DOHH2 (cell line): ENCODE measurements around the gene HRH1.

Source experiments
- H3F3A ChIP-seq: fragments of 200-600 bp; sonication (generic), shearing (Covaris generic); 2 replicates; pipeline ENCODE4 v1.6.0; 2016; ENCODE audit warnings: antibody characterized with exemption, mild to moderate bottlenecking; ENCODE audit not compliant: control insufficient read depth, insufficient read depth
- H3K27ac ChIP-seq: fragments of 200-600 bp; sonication (generic); 2 replicates; pipeline ENCODE4 v1.5.1; 2014; ENCODE audit warnings: low read depth, mild to moderate bottlenecking, low read length, moderate library complexity
- H3K27me3 ChIP-seq: fragments of 200-600 bp; sonication (generic); 2 replicates; pipeline ENCODE4 v1.6.1; 2014; ENCODE audit warnings: mild to moderate bottlenecking, low read length, mixed read lengths; ENCODE audit not compliant: control insufficient read depth
- H3K36me3 ChIP-seq: fragments of 200-600 bp; sonication (generic); 2 replicates; pipeline ENCODE4 v1.6.1; 2014; ENCODE audit warnings: mild to moderate bottlenecking, low read length, moderate library complexity, mixed read lengths; ENCODE audit not compliant: control insufficient read depth
- H3K4me1 ChIP-seq: fragments of 200-600 bp; sonication (generic); 2 replicates; pipeline ENCODE4 v1.6.1; 2014; ENCODE audit warnings: mild to moderate bottlenecking, low read length, mixed read lengths; ENCODE audit not compliant: control insufficient read depth
- H3K4me2 ChIP-seq: fragments of 200-600 bp; sonication (generic); 2 replicates; pipeline ENCODE4 v1.6.0; 2014; ENCODE audit warnings: mild to moderate bottlenecking, low read length, moderate library complexity
- H3K4me3 ChIP-seq: fragments of 200-600 bp; sonication (generic); 2 replicates; pipeline ENCODE4 v1.5.1; 2014; ENCODE audit warnings: mild to moderate bottlenecking, low read length, mixed read lengths
- H3K79me2 ChIP-seq: fragments of 200-600 bp; sonication (generic); 2 replicates; pipeline ENCODE4 v1.6.1; 2014; ENCODE audit warnings: mild to moderate bottlenecking, low read length, mixed read lengths; ENCODE audit not compliant: control insufficient read depth
- H3K9me2 ChIP-seq: fragments of 200-600 bp; sonication (generic); replicated peaks from 2 replicates; pipeline ENCODE4 v1.6.1; 2014; ENCODE audit warnings: mild to moderate bottlenecking, low read length, mixed read lengths; ENCODE audit not compliant: control insufficient read depth
- H3K9me3 ChIP-seq: fragments of 200-600 bp; sonication (generic); 2 replicates; pipeline ENCODE4 v1.6.1; 2014; ENCODE audit warnings: antibody characterized with exemption, low read length, mixed read lengths; ENCODE audit not compliant: control insufficient read depth, insufficient read depth
- H4K20me1 ChIP-seq: fragments of 200-600 bp; sonication (generic); 2 replicates; pipeline ENCODE4 v1.6.0; 2014; ENCODE audit warnings: low read depth, mild to moderate bottlenecking, antibody characterized with exemption, low read length, moderate library complexity; ENCODE audit not compliant: control insufficient read depth, insufficient read depth
- EZH2phosphoT487 ChIP-seq: fragments of 200-600 bp; sonication (generic); IDR thresholded peaks from 2 replicates; pipeline ENCODE4 v1.6.1; 2017; ENCODE audit warnings: borderline replicate concordance, mild to moderate bottlenecking, antibody characterized with exemption, low read length, moderate library complexity, mixed read lengths
- TF ChIP-seq, protein P1 (sequence below): fragments of 200-600 bp; sonication (generic); IDR thresholded peaks from one replicate; pipeline ENCODE4 v1.5.1; 2014; ENCODE audit warnings: antibody characterized with exemption, mild to moderate bottlenecking, low read depth, low read length; ENCODE audit not compliant: poor library complexity, severe bottlenecking

HRH1 gene

DNA sequence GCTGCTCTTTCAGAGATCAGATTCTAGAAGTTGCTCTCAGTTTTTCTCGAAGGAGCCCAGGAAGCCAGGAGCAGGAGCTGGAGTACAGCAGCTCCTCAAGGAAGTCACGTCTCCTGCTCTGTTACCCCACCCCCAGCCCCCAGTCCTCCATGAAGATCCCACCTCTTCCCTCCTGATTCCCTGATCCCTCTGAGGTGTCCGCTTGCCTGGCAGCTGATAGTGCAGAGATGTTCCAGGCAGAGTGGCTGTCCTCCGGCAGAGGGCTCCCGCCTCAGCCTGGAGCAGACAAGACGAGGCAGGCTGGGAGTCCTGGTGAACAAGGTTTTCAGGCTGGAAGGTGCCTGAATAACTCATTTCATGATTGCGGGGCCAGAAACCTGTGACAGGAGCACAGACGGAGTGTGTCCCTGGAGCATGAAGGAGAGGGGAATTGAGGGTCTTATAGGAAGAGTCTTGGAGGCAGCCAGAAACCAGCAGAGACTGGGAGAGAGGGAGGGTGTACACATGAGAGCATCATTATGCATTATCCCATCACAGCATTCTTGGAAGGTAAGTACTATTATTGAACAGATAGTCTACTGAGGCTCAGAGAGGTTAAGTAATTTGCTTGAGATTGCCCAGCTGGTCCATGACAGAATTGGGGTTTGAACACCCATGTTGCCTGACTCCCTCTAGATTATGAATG is 1.2 kb downstream of the HRH1 start:
- H3F3A ChIP-seq = no peaks in the 10 kb centered on the region
- H3K4me3 ChIP-seq = no peak overlapping the region
- no peaks in the 10 kb centered on the region for H3K79me2 ChIP-seq
- H3K9me2 ChIP-seq = no peaks in the 10 kb centered on the region
- H3K4me2 ChIP-seq = no peak overlapping the region
- H3K27me3 ChIP-seq = peaks cover 28% of the 10 kb centered on the region
- no peaks in the 10 kb centered on the region for H3K9me3 ChIP-seq
- TF ChIP-seq, protein P1, sequence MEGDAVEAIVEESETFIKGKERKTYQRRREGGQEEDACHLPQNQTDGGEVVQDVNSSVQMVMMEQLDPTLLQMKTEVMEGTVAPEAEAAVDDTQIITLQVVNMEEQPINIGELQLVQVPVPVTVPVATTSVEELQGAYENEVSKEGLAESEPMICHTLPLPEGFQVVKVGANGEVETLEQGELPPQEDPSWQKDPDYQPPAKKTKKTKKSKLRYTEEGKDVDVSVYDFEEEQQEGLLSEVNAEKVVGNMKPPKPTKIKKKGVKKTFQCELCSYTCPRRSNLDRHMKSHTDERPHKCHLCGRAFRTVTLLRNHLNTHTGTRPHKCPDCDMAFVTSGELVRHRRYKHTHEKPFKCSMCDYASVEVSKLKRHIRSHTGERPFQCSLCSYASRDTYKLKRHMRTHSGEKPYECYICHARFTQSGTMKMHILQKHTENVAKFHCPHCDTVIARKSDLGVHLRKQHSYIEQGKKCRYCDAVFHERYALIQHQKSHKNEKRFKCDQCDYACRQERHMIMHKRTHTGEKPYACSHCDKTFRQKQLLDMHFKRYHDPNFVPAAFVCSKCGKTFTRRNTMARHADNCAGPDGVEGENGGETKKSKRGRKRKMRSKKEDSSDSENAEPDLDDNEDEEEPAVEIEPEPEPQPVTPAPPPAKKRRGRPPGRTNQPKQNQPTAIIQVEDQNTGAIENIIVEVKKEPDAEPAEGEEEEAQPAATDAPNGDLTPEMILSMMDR = peak; percentile 15
- no peak for TF ChIP-seq EZH2phosphoT487
- no peaks in the 10 kb centered on the region for H4K20me1 ChIP-seq
- H3K27ac ChIP-seq = no peak overlapping the region
- no peaks in the 10 kb centered on the region for H3K4me1 ChIP-seq
- H3K36me3 ChIP-seq = no peaks in the 10 kb centered on the region

DNA sequence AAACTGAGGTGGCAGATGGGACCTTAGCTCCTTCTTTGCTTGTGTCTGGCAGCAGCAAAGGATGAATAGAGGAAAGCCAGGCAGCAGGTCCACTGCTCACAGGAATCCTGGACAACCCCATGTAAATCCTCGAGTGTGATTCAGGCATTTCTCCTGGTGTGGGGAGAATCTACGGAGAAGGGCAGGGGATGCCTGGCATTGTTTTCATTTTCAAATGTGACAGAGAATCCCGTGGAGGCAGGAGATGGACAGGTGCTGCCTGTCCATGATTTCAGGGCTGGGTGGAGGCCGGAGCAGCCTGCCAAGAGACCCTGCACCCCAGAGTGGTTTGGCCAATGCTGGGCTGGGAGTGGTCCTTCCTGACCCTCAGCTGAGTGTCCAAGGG is 1.7 kb downstream of the HRH1 start:
- H3K9me3 ChIP-seq = no peaks in the 10 kb centered on the region
- H3K4me3 ChIP-seq = no peak overlapping the region
- H3K36me3 ChIP-seq = no peaks in the 10 kb centered on the region
- TF ChIP-seq, protein P1 = no peak
- TF ChIP-seq EZH2phosphoT487 = no peak
- no peak overlapping the region for H3K4me2 ChIP-seq
- H3K9me2 ChIP-seq = no peaks in the 10 kb centered on the region
- no peaks in the 10 kb centered on the region for H3F3A ChIP-seq
- H3K27ac ChIP-seq = no peak overlapping the region
- H4K20me1 ChIP-seq = no peaks in the 10 kb centered on the region
- no peaks in the 10 kb centered on the region for H3K79me2 ChIP-seq
- no peaks in the 10 kb centered on the region for H3K4me1 ChIP-seq
- H3K27me3 ChIP-seq = peaks cover 28% of the 10 kb centered on the region

DNA sequence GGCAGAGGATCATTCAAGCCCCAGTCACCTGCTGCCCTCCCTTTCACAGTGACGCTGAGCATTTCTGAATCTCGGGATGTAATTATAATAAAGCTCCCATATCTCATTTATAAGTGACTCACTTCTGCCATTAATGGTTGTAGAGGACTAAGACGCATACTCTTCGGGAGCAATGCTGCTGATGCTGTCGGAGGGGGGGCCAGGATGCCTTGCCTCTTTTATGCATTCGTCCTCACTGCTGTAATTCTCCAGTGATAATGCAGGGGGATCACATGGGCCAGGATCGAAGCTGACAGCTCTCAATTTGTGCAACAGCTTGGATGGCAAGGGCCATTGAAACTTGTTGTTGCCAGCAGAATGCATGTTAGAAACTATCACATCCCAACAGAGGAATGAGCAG is 3.1 kb downstream of the HRH1 start:
- H3K79me2 ChIP-seq = no peaks in the 10 kb centered on the region
- H3K9me2 ChIP-seq = no peaks in the 10 kb centered on the region
- no peaks in the 10 kb centered on the region for H4K20me1 ChIP-seq
- peaks cover 25% of the 10 kb centered on the region for H3K27me3 ChIP-seq
- no peaks in the 10 kb centered on the region for H3K36me3 ChIP-seq
- TF ChIP-seq, protein P1 = no peak
- TF ChIP-seq EZH2phosphoT487 = no peak
- H3F3A ChIP-seq = no peaks in the 10 kb centered on the region
- H3K4me2 ChIP-seq = no peak overlapping the region
- no peak overlapping the region for H3K4me3 ChIP-seq
- no peaks in the 10 kb centered on the region for H3K9me3 ChIP-seq
- H3K27ac ChIP-seq = no peak overlapping the region
- H3K4me1 ChIP-seq = no peaks in the 10 kb centered on the region
